MCF 10A (cell line): ENCODE data around the gene GH2. TPM values are rescaled to one million over a fixed set of nuclear protein-coding genes. Genes with fewer than 3 reads are reported as not detected.

Source experiments
- BruUV-seq: library from RNA; stranded (reverse); fragments of 400-500 nt; replicated peaks from 2 replicates; lab custom pipeline; 2021; lab: Mats Ljungman, UMichigan
- CTCF ChIA-PET: fragments of 300-600 bp; sonication (Branson Sonifier 250); formaldehyde crosslinking; extraction: SDS; loops from one replicate; lab custom pipeline; 2021; ENCODE audit warnings: antibody characterized with exemption, inconsistent platforms; lab: Yijun Ruan, JAX
- POLR2A ChIA-PET: fragments of 300-600, 350-650 bp; sonication (Branson Sonifier 250); formaldehyde crosslinking; extraction: SDS; loops from one replicate; lab custom pipeline; 2020; ENCODE audit warnings: antibody characterized with exemption, inconsistent platforms; lab: Yijun Ruan, JAX
- DNase-seq: peaks from one replicate; pipeline ENCODE4 v3.0.0-alpha.2; 2018; ENCODE audit not compliant: unreplicated experiment
- H3K27ac Mint-ChIP-seq: one replicate; pipeline ENCODE4 v1.8.0; 2022; ENCODE audit warnings: mild to moderate bottlenecking, low read depth, mixed read lengths; ENCODE audit not compliant: unreplicated experiment
- H3K27me3 Mint-ChIP-seq: one replicate; pipeline ENCODE4 v1.8.0; 2022; ENCODE audit warnings: mixed read lengths; ENCODE audit not compliant: insufficient read depth, unreplicated experiment
- H3K36me3 Mint-ChIP-seq: one replicate; pipeline ENCODE4 v1.8.0; 2022; ENCODE audit warnings: mild to moderate bottlenecking, moderate library complexity, mixed read lengths; ENCODE audit not compliant: insufficient read depth, unreplicated experiment
- H3K4me1 Mint-ChIP-seq: one replicate; pipeline ENCODE4 v1.8.0; 2022; ENCODE audit warnings: mixed read lengths; ENCODE audit not compliant: insufficient read depth, unreplicated experiment
- H3K4me3 Mint-ChIP-seq: one replicate; pipeline ENCODE4 v1.8.0; 2022; ENCODE audit warnings: mild to moderate bottlenecking, moderate library complexity, mixed read lengths; ENCODE audit not compliant: unreplicated experiment
- H3K9me3 Mint-ChIP-seq: one replicate; pipeline ENCODE4 v1.8.0; 2022; ENCODE audit warnings: mixed read lengths; ENCODE audit not compliant: unreplicated experiment
- intact Hi-C: fragments of 100-400 bp; cut with micrococcal nuclease; formaldehyde crosslinking; loops from 2 replicates; pipeline ENCODE4 v1.14.1; 2022
- total RNA-seq: library from RNA; stranded (reverse); gene quantifications from 2 replicates; pipeline ENCODE4 v1.2.3, GENCODE V29; 2022
- TF ChIP-seq, protein P1 (sequence below): fragments of 200-600 bp; IDR thresholded peaks from one replicate; pipeline ENCODE4 v1.8.0; 2022; ENCODE audit warnings: antibody characterized with exemption, mild to moderate bottlenecking; ENCODE audit not compliant: unreplicated experiment

GH2 gene
- total RNA-seq, 1 experiment from 2014 or later, result not detected

DNA sequence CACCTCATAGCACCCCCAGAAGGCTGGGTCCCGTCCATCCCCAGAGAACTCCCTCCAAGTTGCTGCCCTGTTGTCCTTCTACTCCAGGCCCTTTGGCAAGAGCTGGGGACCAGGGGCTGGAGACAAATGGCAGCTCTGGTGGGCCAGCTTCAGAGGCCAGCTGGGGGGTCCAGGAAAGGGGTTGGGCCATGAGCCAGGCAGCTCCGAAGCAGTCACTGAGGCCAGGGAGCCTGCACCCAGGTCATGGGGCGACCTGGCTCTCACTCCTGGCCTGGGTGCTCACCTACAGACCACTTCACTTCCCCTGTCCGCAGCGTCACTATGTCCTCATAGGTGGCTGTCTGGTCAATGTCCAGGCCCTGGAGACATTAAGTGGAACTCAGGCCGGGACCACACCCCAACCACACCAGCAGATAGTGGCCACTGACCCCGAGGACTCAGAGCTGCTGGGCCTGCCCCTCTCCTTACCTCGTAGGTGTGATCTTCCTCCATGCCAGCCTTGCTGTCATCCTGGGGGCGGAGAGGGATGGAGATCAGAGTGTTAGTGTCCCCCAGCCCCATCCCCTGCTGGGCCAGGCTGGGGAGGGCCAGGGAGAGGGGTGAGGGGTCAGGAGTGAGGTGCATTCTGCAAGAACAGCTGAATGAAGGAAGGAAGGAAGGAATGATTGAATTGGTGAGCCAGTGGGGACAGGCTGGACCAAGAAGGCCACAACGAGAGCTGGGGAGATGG is 47.4 kb upstream of the GH2 start:
- DNase-seq, result no peak
- H3K36me3 Mint-ChIP-seq, result no peaks in the 10 kb centered on the region
- TF ChIP-seq, protein P1, sequence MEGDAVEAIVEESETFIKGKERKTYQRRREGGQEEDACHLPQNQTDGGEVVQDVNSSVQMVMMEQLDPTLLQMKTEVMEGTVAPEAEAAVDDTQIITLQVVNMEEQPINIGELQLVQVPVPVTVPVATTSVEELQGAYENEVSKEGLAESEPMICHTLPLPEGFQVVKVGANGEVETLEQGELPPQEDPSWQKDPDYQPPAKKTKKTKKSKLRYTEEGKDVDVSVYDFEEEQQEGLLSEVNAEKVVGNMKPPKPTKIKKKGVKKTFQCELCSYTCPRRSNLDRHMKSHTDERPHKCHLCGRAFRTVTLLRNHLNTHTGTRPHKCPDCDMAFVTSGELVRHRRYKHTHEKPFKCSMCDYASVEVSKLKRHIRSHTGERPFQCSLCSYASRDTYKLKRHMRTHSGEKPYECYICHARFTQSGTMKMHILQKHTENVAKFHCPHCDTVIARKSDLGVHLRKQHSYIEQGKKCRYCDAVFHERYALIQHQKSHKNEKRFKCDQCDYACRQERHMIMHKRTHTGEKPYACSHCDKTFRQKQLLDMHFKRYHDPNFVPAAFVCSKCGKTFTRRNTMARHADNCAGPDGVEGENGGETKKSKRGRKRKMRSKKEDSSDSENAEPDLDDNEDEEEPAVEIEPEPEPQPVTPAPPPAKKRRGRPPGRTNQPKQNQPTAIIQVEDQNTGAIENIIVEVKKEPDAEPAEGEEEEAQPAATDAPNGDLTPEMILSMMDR, result no peak
- ChIA-PET CTCF (interaction anchor here (0.8 to 2.4 kb wide), 4 partner anchors 10 to 87 kb away, joined by 3 to 18 read pairs (median 4); partner anchors contain the start of gene GH1), POLR2A (interaction anchor here (0.9 kb wide), 1 partner anchor 298 kb away, joined by 3 read pairs; no protein-coding TSS in a partner anchor)
- H3K27me3 Mint-ChIP-seq, result no peaks in the 10 kb centered on the region
- H3K27ac Mint-ChIP-seq, result no peak overlapping the region
- H3K4me3 Mint-ChIP-seq, result no peak overlapping the region
- BruUV-seq, result no TSS peak
- H3K9me3 Mint-ChIP-seq, result no peaks in the 10 kb centered on the region
- no peaks in the 10 kb centered on the region for H3K4me1 Mint-ChIP-seq
- intact Hi-C loops, result no loop called here

DNA sequence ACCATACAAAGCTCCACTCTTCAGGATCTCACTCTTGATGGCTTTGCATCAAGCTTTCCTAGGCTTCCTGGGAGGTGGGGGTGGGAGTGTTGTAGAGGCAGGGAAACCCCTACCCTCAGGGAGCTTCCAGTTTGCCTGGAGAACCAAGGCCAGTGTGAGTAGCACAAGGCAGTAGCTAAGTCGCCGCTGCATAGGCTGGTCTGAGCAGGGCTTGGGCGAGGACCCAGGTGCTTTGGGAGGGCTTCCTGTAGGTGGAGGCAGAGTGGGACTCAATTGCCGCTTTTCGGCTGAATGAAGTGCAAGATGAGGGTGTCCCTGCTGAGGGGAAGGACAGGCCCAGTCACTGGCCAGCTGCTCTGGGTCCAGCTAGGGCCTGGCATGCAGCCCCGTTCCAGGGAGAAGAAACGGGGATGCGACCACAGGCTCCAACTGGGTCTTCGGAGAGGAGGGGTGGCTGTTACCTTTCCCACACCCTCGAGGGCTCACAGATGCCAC is 46.5 kb upstream of the GH2 start:
- no peak for DNase-seq
- Mint-ChIP-seq H3K4me1 (no peaks in the 10 kb centered on the region), H3K27ac (no peak overlapping the region), H3K27me3 (no peaks in the 10 kb centered on the region), H3K36me3 (no peaks in the 10 kb centered on the region), H3K4me3 (no peak overlapping the region), H3K9me3 (no peaks in the 10 kb centered on the region)
- intact Hi-C loops, result no loop called here
- BruUV-seq, result no TSS peak
- ChIA-PET CTCF (interaction anchor here (0.8 to 2.4 kb wide), 3 partner anchors 9 to 88 kb away, joined by 3 to 18 read pairs (median 4); partner anchors contain the start of gene GH1), POLR2A (no interaction called here)
- TF ChIP-seq, protein P1, result no peak

DNA sequence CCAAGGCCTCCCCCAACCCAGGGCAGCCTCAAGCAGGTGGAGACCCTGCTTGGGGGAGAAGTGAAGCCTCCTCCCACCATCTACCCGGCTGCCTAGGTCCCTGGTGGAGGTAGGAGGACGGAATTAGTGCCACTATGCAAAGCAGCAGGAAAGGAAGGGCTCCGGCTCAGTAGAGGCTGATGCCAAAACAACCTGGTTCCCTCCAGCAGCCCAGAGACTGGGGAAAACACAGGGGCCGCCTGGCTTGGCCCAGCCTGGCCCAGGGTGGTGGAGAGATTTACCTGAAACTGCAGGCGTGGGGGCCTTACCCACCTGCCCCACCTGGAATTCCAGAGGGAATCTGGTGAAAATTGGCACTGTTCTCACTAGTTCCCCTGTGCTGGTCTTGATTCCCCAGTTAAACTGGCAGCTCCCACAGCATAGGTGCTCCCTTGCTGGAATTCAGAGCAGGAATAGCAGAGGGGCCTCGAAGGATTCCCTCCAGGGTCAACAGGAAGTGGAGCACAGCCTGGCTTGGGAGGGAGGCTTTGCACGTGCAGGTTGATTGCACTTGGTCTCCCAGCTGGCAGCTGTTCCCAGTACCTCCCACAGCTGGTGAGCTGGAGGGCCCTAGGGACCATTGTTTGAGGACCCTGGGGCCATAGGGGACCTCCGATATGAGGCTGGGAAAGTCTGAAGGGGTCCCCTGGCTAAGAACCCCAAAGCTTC is 45.9 kb upstream of the GH2 start:
- Mint-ChIP-seq H3K27me3 (no peaks in the 10 kb centered on the region), H3K36me3 (no peaks in the 10 kb centered on the region), H3K9me3 (no peaks in the 10 kb centered on the region), H3K4me3 (no peak overlapping the region), H3K4me1 (no peaks in the 10 kb centered on the region), H3K27ac (no peak overlapping the region)
- no TSS peak for BruUV-seq
- no peak for DNase-seq
- TF ChIP-seq, protein P1, result no peak
- ChIA-PET CTCF (interaction anchor here (0.8 to 2.4 kb wide), 2 partner anchors 9 to 63 kb away, joined by 3 to 18 read pairs; partner anchors contain the start of gene GH1), POLR2A (no interaction called here)
- intact Hi-C loops, result no loop called here

DNA sequence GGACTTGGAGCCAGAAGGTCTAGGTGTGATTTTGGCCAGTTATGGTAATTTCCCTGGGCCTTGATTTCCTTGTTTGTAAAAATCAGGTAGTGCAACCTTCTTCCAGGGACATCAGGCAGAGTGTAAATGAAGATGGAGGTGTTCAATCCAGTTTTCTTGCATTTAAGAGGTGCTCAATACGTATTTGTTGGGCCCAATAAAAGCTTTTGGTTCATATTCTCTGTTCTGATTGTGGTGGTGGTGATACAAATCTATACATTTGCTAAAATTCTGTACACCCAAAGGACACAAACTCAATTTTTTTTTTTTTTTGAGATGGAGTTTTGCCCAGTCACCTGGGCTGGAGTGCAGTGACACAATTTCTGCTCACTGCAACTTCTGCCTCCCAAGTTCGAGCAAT is 44.4 kb upstream of the GH2 start:
- POLR2A ChIA-PET, result no interaction called here
- no peak overlapping the region for H3K27ac Mint-ChIP-seq
- no peaks in the 10 kb centered on the region for H3K27me3 Mint-ChIP-seq
- no peaks in the 10 kb centered on the region for H3K36me3 Mint-ChIP-seq
- TF ChIP-seq, protein P1, result no peak
- no peaks in the 10 kb centered on the region for H3K9me3 Mint-ChIP-seq
- no peaks in the 10 kb centered on the region for H3K4me1 Mint-ChIP-seq
- no peak for DNase-seq
- no peak overlapping the region for H3K4me3 Mint-ChIP-seq
- BruUV-seq, result no TSS peak
- intact Hi-C loops, result no loop called here
- CTCF ChIA-PET, result interaction anchor here (0.6 to 1.4 kb wide), 3 partner anchors 10 to 24 kb away, joined by 3 to 4 read pairs (median 4); no protein-coding TSS in a partner anchor
